HG03460 (cell line): ENCODE measurements around the gene ARL5A.
A peak's percentile ranks its signal among the peaks of the same experiment; 100 is the strongest.
"Not testable (repeated sequence)": the region's sequence is repeated elsewhere in the genome, so short reads cannot be mapped to it uniquely, and the experiment has no call there.

Source experiments
- ATAC-seq: cut with Tn5 transposase; IDR thresholded peaks from one replicate; pipeline ENCODE4 v1.9.1; 2021; ENCODE audit not compliant: unreplicated experiment

The ARL5A gene, protein sequence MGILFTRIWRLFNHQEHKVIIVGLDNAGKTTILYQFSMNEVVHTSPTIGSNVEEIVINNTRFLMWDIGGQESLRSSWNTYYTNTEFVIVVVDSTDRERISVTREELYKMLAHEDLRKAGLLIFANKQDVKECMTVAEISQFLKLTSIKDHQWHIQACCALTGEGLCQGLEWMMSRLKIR

DNA sequence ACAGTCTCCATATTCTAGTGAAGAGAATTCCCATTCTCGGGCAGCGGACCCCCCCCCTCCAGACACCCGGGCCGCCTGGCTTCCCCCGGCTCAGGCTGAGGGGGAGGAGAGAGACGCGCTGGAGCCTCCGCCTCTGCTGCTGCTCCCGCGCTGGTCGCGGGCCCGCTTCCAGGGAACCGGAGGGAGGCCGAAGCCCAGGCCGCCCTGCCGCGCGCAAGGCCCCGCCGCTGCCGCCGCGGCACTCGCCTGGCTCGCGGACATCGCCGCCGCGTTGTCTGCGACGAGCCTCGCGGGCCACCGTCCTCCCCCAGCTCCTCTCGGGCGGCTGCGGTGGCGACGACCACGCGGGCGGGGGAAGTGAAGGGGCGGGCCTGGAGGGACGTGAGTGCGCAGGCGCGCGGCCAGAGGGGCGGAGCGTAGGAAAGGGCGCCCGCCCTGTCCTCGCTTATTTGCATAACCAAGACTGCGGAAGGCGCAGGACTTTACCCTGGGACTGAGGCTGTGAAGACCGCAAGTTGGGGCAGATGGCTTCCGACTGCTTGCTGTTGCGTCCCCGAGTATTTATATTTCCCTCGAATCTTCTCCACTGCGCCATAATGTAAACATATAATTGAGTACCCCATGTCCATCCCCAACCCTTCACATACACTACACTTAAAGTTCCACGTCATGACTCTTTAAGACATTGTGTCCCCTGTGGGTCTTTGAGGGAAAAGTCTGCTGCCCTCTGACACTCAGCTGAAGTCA lies at the start of gene ARL5A:
ARL5A (minus strand) TSS at position 279 of the 747 bp plus-strand sequence; CDS start at position 34, 245 bp downstream.
- ATAC-seq, result peak; percentile 96

DNA sequence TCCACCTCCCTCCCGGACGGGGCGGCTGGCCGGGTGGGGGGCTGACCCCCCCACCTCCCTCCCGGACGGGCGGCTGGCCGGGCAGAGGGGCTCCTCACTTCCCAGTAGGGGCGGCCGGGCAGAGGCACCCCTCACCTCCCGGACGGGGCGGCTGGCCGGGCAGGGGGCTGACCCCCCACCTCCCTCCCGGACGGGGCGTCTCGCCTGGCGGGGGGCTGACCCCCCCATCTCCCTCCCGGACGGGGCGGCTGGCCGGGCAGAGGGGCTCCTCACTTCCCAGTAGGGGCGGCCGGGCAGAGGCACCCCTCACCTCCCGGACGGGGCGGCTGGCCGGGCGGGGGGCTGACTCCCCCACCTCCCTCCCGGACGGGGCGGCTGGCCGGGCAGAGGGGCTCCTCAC lies 47.4 kb upstream of the ARL5A start:
- ATAC-seq, result not testable (repeated sequence)

DNA sequence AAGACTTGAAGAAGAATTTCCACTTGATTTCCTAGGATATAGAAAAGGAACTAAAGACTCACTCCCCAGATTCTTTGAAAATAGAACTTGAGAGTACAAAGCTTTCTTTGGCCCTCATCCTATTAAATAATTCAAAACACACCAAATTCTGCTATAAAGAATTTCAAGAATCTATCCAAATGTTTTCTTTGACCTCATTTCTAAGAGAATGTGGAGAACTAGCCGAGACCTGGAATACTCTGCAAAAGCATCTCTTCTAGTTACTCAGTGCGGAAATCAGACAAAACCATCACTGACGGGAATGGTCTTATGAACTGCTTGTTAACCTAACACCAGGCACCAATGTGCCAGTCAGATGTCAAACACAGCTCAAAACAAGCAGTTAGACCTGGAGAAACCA lies 44.2 kb upstream of the ARL5A start:
- ATAC-seq, result no peak

DNA sequence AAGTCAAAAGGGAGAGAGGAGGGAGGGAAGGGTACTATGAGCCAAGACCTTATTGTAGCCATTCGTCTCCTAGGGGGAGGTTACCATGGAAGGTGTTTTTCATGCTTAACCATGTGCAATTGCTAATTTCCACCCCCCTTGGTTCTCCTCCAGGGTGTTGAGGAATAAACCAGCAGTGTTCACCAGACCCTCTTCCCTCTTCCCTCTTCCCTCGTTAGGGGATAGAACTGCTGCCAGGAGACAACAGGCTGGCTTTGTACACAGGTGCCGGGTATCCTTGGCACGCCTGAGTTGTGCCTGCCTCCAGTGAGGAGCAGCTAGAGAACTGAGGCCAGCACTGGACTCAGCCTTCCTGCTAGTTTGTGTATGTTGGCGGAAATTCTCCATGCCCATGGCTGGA lies 41.1 kb upstream of the ARL5A start:
- ATAC-seq, result no peak

DNA sequence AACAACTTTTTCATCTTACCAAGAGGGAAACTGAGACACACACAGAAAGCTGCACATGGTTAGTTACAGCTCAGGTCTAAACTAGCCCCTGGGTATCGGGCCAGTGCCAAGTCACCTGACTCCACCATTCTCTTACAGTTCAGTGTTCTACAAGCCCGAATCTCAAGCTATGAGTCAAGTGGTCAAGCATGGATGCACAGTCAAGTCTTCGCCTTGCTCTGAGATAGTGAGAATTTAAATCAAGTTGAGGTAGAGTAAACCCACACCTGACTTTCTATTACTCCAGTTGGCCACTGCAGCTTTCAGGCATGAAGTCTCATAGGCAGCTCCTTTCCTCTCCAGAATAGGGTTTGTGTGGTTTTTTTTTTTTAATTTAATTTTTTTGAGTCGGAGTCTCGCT lies 34.5 kb upstream of the ARL5A start:
- ATAC-seq, result peak; percentile 99

DNA sequence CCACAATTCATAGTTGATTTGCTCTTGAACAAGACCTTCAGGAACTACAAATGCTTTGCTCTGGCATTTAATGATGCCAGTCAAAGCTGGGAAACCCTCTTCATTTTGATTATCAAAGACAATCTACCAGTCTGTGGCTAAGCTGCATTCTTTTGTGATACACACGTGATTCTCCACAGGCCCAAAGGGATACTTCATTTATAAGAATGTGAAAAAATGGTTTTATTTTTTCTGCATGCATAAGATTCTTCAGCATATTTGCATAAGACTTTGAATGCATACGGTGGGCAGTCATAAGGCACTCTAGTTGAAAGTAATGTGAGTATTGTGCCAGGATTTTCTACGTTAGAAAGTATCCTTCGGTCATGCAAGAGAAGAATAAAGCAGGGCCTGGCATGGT lies 33.0 kb upstream of the ARL5A start:
- ATAC-seq, result no peak

DNA sequence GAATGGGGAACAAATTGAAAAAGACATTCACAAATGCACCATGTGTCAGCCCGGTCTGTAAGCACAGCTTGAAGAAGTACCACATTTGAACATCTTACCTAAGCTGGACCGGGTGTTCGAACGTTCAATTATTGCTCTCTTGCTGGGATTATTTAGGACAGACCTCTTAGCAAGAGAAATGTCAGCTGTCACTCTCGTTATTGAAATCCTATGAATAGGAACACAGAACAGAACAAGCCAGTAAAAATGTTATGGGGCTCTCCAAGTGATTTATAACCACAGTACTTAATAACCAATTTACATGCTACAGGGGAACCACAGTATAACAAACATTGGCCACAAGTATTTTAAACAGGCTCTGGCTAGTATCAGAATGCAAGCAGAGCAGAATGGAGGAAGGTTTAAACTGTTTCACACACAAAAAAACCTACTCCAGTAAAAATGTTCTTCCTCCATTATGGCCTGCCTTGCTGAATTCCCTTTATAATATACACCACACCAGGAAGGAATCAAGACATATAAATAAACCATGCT lies 32.5 kb upstream of the ARL5A start:
- ATAC-seq, result no peak

DNA sequence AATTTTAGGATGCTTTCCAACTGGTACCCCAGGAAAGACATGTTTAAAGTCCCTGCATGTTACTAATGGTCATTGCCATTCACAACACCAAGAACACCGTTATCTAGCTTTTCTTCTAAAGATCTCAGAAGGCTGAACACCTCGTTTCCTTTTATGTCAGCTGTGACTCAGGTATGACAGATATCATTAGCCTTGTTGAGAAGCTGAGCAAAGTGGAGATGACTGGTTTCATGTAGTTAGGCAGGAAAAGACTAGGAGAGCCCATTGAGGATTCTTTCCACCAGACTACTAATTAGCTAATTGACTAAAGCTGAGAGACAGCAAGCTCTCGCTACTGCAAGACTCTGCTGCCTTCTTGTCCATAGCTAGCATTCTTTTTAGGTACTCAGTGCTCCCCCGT lies 32.0 kb upstream of the ARL5A start:
- ATAC-seq, result no peak

DNA sequence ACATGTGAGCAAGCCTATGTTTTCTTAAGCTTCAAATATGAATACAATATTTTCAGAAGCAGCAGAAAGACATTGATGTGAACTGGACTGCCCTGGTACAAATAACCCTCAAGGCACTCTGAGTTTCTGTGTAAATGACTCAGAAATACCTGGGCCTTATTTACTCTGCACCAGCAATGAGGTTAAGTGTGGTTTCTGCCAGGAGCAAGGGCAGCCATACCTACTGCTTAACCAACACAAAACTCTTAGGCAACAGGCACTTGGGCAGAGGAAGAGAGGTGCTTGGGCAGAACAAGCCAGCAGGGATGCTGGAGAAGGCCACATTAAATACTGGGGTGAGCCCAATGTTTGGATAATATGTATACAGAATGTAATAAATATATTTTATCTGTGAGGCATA lies 29.4 kb upstream of the ARL5A start:
- ATAC-seq, result no peak

DNA sequence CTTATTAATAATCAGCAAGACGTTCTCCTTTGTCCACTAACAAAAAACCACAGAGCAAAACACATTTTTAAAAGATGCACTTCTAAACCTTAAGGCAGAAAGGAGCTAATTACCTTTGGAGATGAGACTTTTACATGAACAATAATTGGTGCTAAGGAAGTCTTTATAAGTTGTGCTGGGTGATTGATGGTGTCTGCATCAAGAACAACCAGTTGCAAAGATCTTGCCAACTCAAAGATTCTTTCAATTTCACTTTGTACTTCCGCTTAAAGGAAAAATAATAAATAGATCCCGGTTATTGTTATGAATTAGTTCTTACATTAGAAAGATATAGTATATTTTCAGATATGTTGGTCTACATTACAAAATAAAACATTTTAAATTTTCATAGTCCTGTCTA lies 26.9 kb upstream of the ARL5A start:
- ATAC-seq, result no peak

DNA sequence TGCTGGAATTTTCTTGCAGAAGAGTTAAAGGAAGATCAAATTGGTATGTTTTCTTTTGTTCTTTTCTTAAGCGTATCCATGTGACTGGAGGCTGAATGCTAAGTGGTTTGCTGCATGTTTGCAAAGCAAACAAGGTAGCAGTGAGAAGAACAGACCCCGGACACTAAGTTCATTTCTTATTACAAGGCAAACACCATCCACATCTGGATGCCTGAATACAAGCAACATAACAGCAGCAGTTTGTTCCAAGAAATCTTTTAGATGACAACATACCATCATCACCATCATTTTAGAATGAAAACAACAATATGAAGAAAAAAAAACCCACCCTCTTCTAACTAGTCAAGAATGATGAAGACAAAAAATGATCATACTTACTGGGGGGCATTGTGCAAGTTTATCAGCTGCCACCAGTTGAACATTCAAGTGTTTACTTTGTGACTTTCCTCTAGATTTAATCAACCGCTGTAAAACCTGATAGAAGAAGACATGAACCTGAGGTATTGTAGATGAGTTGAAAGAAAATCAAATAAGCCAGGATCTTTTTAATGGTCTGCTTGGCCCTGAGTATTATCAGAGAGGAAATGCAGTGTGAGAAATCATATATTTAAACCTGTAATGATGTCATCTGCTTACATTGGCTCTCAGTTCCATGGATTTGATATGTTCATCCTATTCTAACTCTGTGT lies 25.0 kb upstream of the ARL5A start:
- no peak for ATAC-seq

DNA sequence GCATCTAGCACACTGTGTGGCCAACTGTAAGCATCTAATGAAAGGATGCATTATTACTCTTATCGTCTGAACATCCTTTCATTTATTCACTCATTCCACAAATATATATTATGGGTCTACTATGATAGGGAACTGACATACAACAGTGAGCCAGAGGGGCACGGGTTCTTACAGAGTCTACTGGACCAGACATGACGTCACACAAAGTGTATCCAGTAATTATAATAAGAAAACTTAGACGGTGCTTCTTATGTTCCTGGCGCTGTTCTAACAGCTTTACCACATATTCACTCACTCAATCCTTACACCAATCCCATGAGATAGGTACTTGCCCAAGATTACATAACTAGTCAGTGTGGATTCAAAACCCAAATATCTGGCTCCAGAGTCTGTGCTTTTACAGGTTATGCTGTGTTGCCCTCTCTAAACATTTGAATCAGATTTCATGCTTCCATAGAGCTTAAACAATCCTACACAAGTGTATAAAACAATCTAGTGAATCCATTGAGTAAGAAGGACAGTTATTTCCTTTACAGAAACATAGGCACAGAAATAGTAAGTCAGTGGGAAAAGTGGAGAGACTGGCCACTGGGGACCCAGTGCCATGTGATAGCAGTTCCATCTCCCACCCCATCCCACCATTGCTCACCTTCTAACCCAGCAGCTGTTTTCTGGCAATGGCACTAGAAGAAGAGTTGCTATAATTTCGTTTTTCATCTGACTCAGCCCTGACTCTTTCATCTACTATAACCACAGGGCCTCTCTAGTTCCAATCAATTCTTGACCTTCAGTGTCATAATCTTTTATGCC lies 24.2 kb upstream of the ARL5A start:
- no peak for ATAC-seq

DNA sequence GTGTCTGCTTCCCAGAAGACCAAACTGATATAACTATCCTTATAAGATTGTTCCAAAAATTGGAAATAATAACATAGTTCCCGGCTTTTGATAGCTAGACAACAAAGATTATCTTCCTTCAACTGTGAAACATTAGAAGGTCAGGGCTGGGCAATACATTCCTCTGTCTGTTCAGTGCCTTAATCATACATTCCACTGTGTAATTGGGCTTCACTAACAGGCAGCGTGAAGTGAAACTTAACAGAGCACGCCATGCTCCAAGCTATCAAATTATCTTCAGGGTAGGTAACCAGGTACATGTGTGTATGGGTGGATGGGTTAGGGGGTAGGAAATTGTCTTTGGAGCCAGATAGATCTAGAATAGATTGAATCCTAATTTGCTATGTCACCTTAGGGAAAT lies 23.5 kb upstream of the ARL5A start:
- ATAC-seq, result no peak

DNA sequence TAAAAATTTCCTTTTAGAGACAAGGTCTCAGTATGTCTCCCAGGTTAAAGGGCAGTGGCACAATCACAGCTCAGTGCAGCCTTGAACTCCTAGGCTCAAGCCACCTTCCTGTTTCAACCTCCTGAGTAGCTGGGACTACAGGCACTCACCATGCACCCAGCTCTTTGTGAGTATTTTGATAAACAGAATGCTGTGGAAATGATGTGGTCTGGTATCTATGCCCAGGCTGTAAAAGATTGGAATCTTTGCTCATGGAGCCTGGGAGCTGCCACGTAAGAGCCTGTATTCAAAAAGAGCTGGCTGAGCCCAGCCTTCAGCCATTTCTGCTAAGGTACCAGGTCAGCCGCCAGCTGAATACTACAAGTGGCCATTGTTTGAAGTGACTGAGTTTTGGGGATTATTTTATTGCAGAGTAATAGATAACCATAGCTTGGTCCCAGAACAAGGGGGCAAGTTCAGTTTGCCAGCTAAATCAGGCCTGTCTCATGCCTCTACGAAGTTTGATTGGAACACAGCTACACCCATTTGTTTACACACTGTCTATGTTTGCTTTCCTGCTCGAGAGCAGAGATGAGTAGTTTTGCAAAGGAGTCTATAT lies 21.3 kb upstream of the ARL5A start:
- no peak for ATAC-seq

DNA sequence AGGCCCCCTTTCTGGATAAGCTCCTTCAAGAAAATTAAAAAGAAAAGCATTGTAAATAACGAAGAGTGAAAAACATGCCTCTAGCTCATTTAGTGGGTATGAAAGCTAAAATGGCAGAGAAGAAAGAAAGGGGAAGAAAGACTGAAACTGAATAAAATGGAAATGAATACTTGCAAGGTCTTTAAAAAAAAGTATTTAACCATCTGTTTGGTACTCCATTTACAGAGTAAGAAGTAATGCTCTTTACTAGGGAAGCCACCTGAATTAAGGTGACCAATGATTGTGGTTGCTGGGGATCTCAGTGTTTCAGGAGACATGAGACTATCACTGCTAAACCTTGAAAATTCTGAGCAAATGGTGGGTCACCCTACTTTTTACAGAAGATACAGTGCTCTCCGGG lies 17.7 kb upstream of the ARL5A start:
- ATAC-seq, result peak; percentile 65

DNA sequence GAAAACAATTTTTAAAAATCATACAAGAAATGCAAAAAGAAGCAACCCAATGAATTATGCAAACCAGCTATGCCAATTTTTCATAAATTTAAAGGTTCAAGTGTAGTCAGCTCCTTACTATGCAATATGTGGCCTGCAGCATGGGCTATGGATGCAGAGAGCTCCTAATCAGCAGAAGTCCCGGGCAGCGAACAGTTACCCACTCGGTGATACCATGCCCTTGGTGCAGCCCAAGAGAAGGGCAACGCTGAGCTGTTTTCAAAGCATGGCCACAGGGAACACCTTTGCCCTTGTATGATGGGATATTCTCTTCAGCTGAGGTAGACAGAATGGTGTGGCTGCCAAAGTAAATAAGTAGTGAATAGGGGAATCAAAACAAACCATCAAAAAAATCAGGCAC lies 17.3 kb upstream of the ARL5A start:
- ATAC-seq, result no peak

DNA sequence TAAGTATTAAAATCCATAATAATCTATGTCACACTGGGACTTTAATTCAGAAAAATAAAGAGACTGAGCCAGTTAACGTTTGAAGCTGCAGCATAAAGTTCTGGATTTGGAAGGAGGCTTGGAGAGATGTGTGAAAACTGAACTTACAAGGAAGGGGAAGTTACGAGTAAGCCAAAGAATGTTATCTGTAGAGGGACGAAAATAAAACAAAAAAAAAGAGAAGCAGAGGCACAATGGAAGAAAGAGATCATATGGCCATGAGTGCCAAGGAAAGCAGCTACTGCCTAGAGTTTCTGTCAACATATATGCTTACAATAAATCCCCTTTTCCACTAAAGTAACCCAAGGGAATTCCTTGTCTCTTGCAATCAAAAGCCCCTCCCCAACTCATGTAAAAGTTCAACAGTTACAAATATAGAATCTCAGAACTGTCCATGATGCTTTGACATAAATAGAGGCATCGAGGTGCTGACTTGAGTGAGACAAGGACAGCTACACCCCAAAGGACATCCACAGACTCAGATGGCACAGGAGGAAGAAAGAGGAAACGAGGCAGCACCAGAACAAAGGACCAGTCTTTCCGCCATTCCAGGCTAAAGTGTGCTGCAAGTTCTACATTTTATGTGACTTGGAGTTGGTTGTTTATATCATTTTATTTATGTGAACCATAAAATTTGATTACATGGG lies 16.1 kb upstream of the ARL5A start:
- no peak for ATAC-seq

DNA sequence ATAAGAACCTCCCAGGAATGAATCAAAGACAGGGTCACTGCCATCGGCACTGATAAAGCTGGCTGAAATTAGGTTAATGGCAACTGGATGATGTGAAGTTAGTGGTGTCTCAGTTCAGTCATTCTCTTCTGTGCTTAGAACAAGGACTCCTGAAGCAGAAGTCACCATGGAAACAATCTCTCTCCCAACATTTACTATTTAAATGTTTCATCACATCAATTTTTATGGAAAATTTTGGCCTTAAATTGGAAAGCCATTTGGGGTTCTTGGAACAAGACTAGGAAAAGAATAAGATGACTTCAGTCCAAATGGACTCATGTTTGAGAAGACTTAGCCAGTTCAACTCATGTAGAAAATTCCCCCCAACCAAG lies 15.5 kb upstream of the ARL5A start:
- ATAC-seq, result no peak

DNA sequence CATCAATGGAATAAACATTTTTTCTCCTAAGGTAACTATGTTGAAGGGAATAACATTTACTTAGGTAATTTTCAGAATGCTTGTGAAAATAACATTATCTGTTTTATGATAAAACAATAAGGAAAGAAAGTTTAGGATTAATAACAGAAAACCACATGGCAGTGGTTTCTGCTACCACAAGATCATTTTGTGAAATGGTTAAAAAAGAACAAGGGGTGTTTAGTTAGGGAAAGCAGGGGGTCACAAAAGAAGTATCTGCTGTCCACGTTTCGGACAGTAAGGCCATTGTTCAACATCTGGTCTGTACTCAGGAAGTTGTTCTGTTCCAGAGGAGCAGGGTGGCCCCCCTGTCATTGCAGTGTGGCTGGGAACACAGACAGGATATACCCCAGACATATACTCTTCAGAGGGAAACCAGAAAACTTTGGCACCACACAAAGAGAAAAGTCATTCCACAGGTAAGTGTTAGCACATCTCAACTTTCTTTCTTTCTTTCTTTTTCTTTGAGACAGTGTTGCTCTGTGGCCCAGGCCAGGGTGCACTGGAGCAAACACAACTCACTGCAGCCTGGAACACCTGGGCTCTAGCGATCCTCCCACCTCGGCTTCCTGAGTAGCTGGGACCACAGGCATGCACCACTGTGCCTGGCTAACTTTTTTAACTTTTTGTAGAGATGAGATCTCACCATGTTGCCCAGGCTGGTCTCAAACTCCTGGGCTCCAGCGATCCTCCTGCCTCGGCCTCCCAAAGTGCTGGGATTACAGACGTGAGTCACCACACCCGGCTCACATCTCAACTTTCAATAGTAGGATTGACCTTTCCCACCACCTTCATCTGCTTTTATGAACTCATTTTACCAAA lies 14.8 kb upstream of the ARL5A start:
- ATAC-seq, result no peak
